ENCODE results near the gene TNNC2. TPM values are rescaled to one million over a fixed set of nuclear protein-coding genes. Genes with fewer than 3 reads are reported as not detected.

Gene TNNC2
- total RNA-seq, 1 experiment from 2014 or later: not detected

- H3K9me3 Mint-ChIP-seq (ENCODE audit: unreplicated experiment): no peaks in the 10 kb centered on the region
- CTCF ChIA-PET: interaction anchor here (0.6 to 1.2 kb wide), 2 partner anchors 19 to 750 kb away, joined by 3 to 9 read pairs; no protein-coding TSS in a partner anchor
- H3K27me3 Mint-ChIP-seq (ENCODE audit: insufficient read depth, unreplicated experiment): no peaks in the 10 kb centered on the region
- TF ChIP-seq CTCF (IDR thresholded peaks at IDR 0.05; ENCODE audit: insufficient read depth in 1 of 2, low read depth in 1 of 2, low read length in 1 of 2, severe bottlenecking in 1 of 2, unreplicated experiment in 1 of 2): no peak
- H3K4me1 Mint-ChIP-seq (ENCODE audit: low read depth, unreplicated experiment): peaks cover 17% of the 10 kb centered on the region
- no peak for DNase-seq
- intact Hi-C loops (cut with micrococcal nuclease; ENCODE audit: unreplicated experiment): no loop called here
- BruUV-seq (replicated peaks): no TSS peak
- POLR2A ChIA-PET: interaction anchor here (0.6 to 0.9 kb wide), 2 partner anchors 19 to 39 kb away, joined by 5 to 7 read pairs; no protein-coding TSS in a partner anchor
- no peak overlapping the region for H3K4me3 Mint-ChIP-seq (ENCODE audit: unreplicated experiment)
- H3K9me3 ChIP-seq: no peaks in the 10 kb centered on the region
- no peak overlapping the region for H3K27ac Mint-ChIP-seq (ENCODE audit: unreplicated experiment)
- no peaks in the 10 kb centered on the region for H3K27me3 ChIP-seq (replicated peaks; ENCODE audit: control insufficient read depth, insufficient read depth, low read length)
- peaks cover 19% of the 10 kb centered on the region for H3K4me1 ChIP-seq
- H3K36me3 ChIP-seq (ENCODE audit: control insufficient read depth, insufficient read depth, low read length): no peaks in the 10 kb centered on the region
- H3K36me3 Mint-ChIP-seq (ENCODE audit: insufficient read depth, unreplicated experiment): peaks cover 26% of the 10 kb centered on the region
- H3K4me3 ChIP-seq (ENCODE audit: low read depth, low read length): no peak overlapping the region
These were observed 34.3 kb upstream of the TNNC2 start for GRCh38 chr20:45861221-45862075.

GRCh38 chr20:45860560-45861220 lies 33.6 kb upstream of the TNNC2 start:
- POLR2A ChIA-PET: interaction anchor here (0.6 to 0.9 kb wide), 2 partner anchors 20 to 39 kb away, joined by 5 to 7 read pairs; no protein-coding TSS in a partner anchor
- no peak for TF ChIP-seq CTCF (IDR thresholded peaks at IDR 0.05; ENCODE audit: insufficient read depth in 1 of 2, low read depth in 1 of 2, low read length in 1 of 2, severe bottlenecking in 1 of 2, unreplicated experiment in 1 of 2)

DNA sequence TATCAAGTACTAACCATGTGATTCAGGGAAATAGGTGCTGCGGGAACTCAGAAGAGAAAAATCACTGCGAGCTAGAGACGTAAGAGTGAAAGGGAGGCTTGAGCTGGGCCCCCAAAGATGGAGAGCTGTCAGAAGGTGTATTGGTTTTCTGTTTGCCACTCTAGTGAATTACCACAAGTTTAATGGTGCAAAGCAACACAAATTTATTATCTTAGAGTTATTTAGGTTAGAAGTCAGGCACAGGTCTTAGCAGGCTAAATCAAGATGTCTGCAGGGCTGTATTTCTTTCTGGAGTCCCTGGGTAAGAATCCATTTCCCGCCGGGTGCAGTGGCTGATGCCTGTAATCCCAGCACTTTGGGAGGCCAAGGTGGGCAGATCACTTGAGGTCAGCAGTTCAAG lies 32.8 kb upstream of the TNNC2 start:
- POLR2A ChIA-PET: no interaction called here
- H3K27me3 Mint-ChIP-seq (ENCODE audit: insufficient read depth, unreplicated experiment): no peaks in the 10 kb centered on the region
- CTCF ChIA-PET: interaction anchor here (0.7 kb wide), 1 partner anchor 67 kb away, joined by 3 read pairs; no protein-coding TSS in a partner anchor

More at GRCh38 chr20:45860560-45861220, 33.6 kb upstream of the TNNC2 start:
- H3K4me3 Mint-ChIP-seq (ENCODE audit: unreplicated experiment): no peak overlapping the region
- Histone ChIP-seq H3K36me3 (ENCODE audit: control insufficient read depth, insufficient read depth, low read length) (no peaks in the 10 kb centered on the region), H3K4me1 (peaks cover 23% of the 10 kb centered on the region), H3K4me3 (ENCODE audit: low read depth, low read length) (no peak overlapping the region), H3K27me3 (replicated peaks; ENCODE audit: control insufficient read depth, insufficient read depth, low read length) (no peaks in the 10 kb centered on the region), H3K9me3 (no peaks in the 10 kb centered on the region)
- no peak for DNase-seq
- peaks cover 17% of the 10 kb centered on the region for H3K4me1 Mint-ChIP-seq (ENCODE audit: low read depth, unreplicated experiment)
- CTCF ChIA-PET: interaction anchor here (0.7 to 1.2 kb wide), 2 partner anchors 20 to 109 kb away, joined by 3 read pairs; no protein-coding TSS in a partner anchor
- H3K27me3 Mint-ChIP-seq (ENCODE audit: insufficient read depth, unreplicated experiment): no peaks in the 10 kb centered on the region
- intact Hi-C loops (cut with micrococcal nuclease; ENCODE audit: unreplicated experiment): no loop called here
- no peak overlapping the region for H3K27ac Mint-ChIP-seq (ENCODE audit: unreplicated experiment)
- H3K36me3 Mint-ChIP-seq (ENCODE audit: insufficient read depth, unreplicated experiment): peaks cover 28% of the 10 kb centered on the region
- H3K9me3 Mint-ChIP-seq (ENCODE audit: unreplicated experiment): no peaks in the 10 kb centered on the region
- no TSS peak for BruUV-seq (replicated peaks)

More for the DNA sequence above, 32.8 kb upstream of the TNNC2 start:
- no peak for TF ChIP-seq CTCF (IDR thresholded peaks at IDR 0.05; ENCODE audit: insufficient read depth in 1 of 2, low read depth in 1 of 2, low read length in 1 of 2, severe bottlenecking in 1 of 2, unreplicated experiment in 1 of 2)
- no TSS peak for BruUV-seq (replicated peaks)
- Mint-ChIP-seq H3K4me3 (ENCODE audit: unreplicated experiment) (no peak overlapping the region), H3K36me3 (ENCODE audit: insufficient read depth, unreplicated experiment) (peaks cover 28% of the 10 kb centered on the region), H3K9me3 (ENCODE audit: unreplicated experiment) (no peaks in the 10 kb centered on the region), H3K4me1 (ENCODE audit: low read depth, unreplicated experiment) (peaks cover 17% of the 10 kb centered on the region), H3K27ac (ENCODE audit: unreplicated experiment) (no peak overlapping the region)
- Histone ChIP-seq H3K36me3 (ENCODE audit: control insufficient read depth, insufficient read depth, low read length) (no peaks in the 10 kb centered on the region), H3K4me1 (peaks cover 23% of the 10 kb centered on the region), H3K4me3 (ENCODE audit: low read depth, low read length) (no peak overlapping the region), H3K9me3 (no peaks in the 10 kb centered on the region), H3K27me3 (replicated peaks; ENCODE audit: control insufficient read depth, insufficient read depth, low read length) (no peaks in the 10 kb centered on the region)
- intact Hi-C loops (cut with micrococcal nuclease; ENCODE audit: unreplicated experiment): no loop called here
- DNase-seq: no peak

All from Caco-2 (cell line).